Inferior parietal cortex (tissue), 1 donor: ENCODE data around the gene COLEC11.
"Not testable (repeated sequence)": the region's sequence is repeated elsewhere in the genome, so short reads cannot be mapped to it uniquely, and the experiment has no call there.

Experiments used
- DNase-seq: peaks from one replicate; pipeline ENCODE4 v3.0.0-alpha.2; 2016; ENCODE audit errors: extremely low spot score

Gene COLEC11

GRCh38 chr2:3606028-3606369 lies 11.1 kb downstream of the COLEC11 start:
- no peak for DNase-seq

GRCh38 chr2:3606370-3607201 lies 11.7 kb downstream of the COLEC11 start:
- no peak for DNase-seq

- no peak for DNase-seq
These were observed 13.7 kb downstream of the COLEC11 start for GRCh38 chr2:3608373-3609278.

- not testable (repeated sequence) for DNase-seq
These were observed 14.4 kb downstream of the COLEC11 start for GRCh38 chr2:3609279-3609673.

- no peak for DNase-seq
These were observed 15.5 kb downstream of the COLEC11 start for GRCh38 chr2:3610415-3610814.

GRCh38 chr2:3610881-3611505 lies 16.1 kb downstream of the COLEC11 start:
- no peak for DNase-seq

- DNase-seq, result no peak
These were observed 16.7 kb downstream of the COLEC11 start for GRCh38 chr2:3611589-3611988.

- no peak for DNase-seq
These were observed 18.0 kb downstream of the COLEC11 start for GRCh38 chr2:3612639-3613523.

GRCh38 chr2:3613524-3613905 lies 18.6 kb downstream of the COLEC11 start:
- DNase-seq, result no peak

GRCh38 chr2:3614743-3615142 lies 19.8 kb downstream of the COLEC11 start:
- DNase-seq, result not testable (repeated sequence)

GRCh38 chr2:3615541-3616200 lies 20.8 kb downstream of the COLEC11 start:
- not testable (repeated sequence) for DNase-seq

- not testable (repeated sequence) for DNase-seq
These were observed 21.7 kb downstream of the COLEC11 start for GRCh38 chr2:3616435-3617197.

GRCh38 chr2:3617198-3617890 lies 22.4 kb downstream of the COLEC11 start:
- no peak for DNase-seq

GRCh38 chr2:3618367-3618766 lies 23.5 kb downstream of the COLEC11 start:
- DNase-seq, result no peak

GRCh38 chr2:3619033-3619432 lies 24.1 kb downstream of the COLEC11 start:
- no peak for DNase-seq

- not testable (repeated sequence) for DNase-seq
These were observed 24.7 kb downstream of the COLEC11 start for GRCh38 chr2:3619661-3620060.

- no peak for DNase-seq
These were observed 25.9 kb downstream of the COLEC11 start for GRCh38 chr2:3620834-3621233.

- no peak for DNase-seq
These were observed 28.1 kb downstream of the COLEC11 start for GRCh38 chr2:3622967-3623366.

- DNase-seq, result no peak
These were observed 29.3 kb downstream of the COLEC11 start for GRCh38 chr2:3624059-3624794.
